ENCODE results near the gene ZNF536.

GRCh38 chr19:30407068-30407709 lies 35.0 kb downstream of the ZNF536 start:
- TF ChIP-seq CHD1 (IDR thresholded peaks at IDR 0.05; ENCODE audit: low read length) = no peak
- no peak for TF ChIP-seq ZNF449 (CRISPR knock-in tag; IDR thresholded peaks at IDR 0.05)
- TF ChIP-seq ILK (tag; IDR thresholded peaks at IDR 0.05; ENCODE audit: borderline replicate concordance, low read depth) = no peak
- no peak for TF ChIP-seq MXI1 (IDR thresholded peaks at IDR 0.05; ENCODE audit: low read depth, low read length)
- no peak for TF ChIP-seq SP1 (CRISPR knock-in tag; IDR thresholded peaks at IDR 0.05)
